Heart right ventricle (tissue), 16 donors: ENCODE results near the gene SMC1A. TPM values are rescaled to one million over a fixed set of nuclear protein-coding genes. Genes with fewer than 3 reads are reported as not detected.

Experiments used
- ATAC-seq, 8 donors: fragments of 200-7000 bp; cut with Tn5 transposase; one replicate each; pipeline ENCODE4 v1.9.1; 2020; ENCODE audit warnings: mild to moderate bottlenecking in 8 of 8, moderate library complexity in 8 of 8, moderate number of reproducible peaks in 1 of 8
- DNase-seq, 2 donors: peaks; one replicate each; pipeline ENCODE4 v3.0.0-alpha.2; 2020
- H3K27ac ChIP-seq, 10 donors: fragments of 200-600 bp; sonication (generic) in 2 of 10; one replicate each; pipeline versions ENCODE4 v1.5.0 to v1.8.0; 2020 to 2022; ENCODE audit warnings: mild to moderate bottlenecking in 3 of 10
- H3K27me3 ChIP-seq, 7 donors: fragments of 200-600 bp; one replicate each; pipeline ENCODE4 v1.8.0; 2021 to 2022; ENCODE audit warnings: mild to moderate bottlenecking in 2 of 7
- H3K36me3 ChIP-seq, 9 donors: fragments of 200-600 bp; sonication (generic) in 1 of 9; one replicate each; pipeline versions ENCODE4 v1.5.0 to v1.8.0; 2020 to 2022; ENCODE audit warnings: mild to moderate bottlenecking in 2 of 9
- H3K4me1 ChIP-seq, 9 donors: fragments of 200-600 bp; sonication (generic) in 1 of 9; one replicate each; pipeline versions ENCODE4 v1.5.0 to v1.8.0; 2020 to 2022; ENCODE audit warnings: mild to moderate bottlenecking in 4 of 9
- H3K4me3 ChIP-seq, 10 donors: fragments of 200-600 bp; sonication (generic) in 2 of 10; one replicate each; pipeline versions ENCODE4 v1.5.0 to v1.8.0; 2020 to 2022; ENCODE audit warnings: mild to moderate bottlenecking in 7 of 10, moderate library complexity in 2 of 10
- H3K9me3 ChIP-seq, 11 donors: fragments of 200-600 bp in 10 of 11; sonication (generic) in 2 of 11; one replicate each; pipeline versions ENCODE4 v1.5.0 to v1.8.0; 2013 to 2022; ENCODE audit warnings: mild to moderate bottlenecking in 2 of 11, control low read depth in 1 of 11, moderate library complexity in 1 of 11
- CTCF ChIP-seq, 9 donors: fragments of 200-600 bp; sonication (generic) in 2 of 9; IDR thresholded peaks; one replicate each; pipeline versions ENCODE4 v1.5.0 to v1.8.0; 2021 to 2022; ENCODE audit warnings: antibody characterized with exemption in 9 of 9, mild to moderate bottlenecking in 5 of 9, moderate library complexity in 1 of 9
- WGBS, 2 donors: extraction: QIAGEN DNeasy Blood & Tissue Kit; methylation state at CpG; one replicate each; pipeline ENCODE4 v1.1.7; 2013; ENCODE audit warnings: inconsistent platforms in 1 of 2; 5-methylcytosine and 5-hydroxymethylcytosine counted together
- intact Hi-C, 10 donors: fragments of 100-400 bp; cut with DNase I; formaldehyde crosslinking; loops; one replicate each; pipeline versions ENCODE4 v1.11.1 to v1.14.2; 2022
- polyA plus RNA-seq, 2 donors: library from polyadenylated mRNA; stranded (reverse); fragments of 200-250 nt; gene quantifications; one replicate each; pipeline ENCODE4 v1.2.3, GENCODE V29; 2013
- total RNA-seq, 10 donors: library from RNA; stranded (reverse); fragmentation: NEBNext Ultra II Directional in 3 of 10; extraction: Animal tissue kit (Norgen Biotek cat#: 25700) in 3 of 10; gene quantifications; one replicate each; pipeline versions ENCODE4 v1.2.1 to v1.2.4, GENCODE V29; 2021 to 2023
- donor health status: Arrhythmogenic right ventricular cardiomyopathy.
- donor health status: ischemic (EF 13 %, LVEDD 7.1; RV severe dilation, severe dysfunction).
- donor health status: healthy with polysubstance abuse.
- donor health status: DM: no; HTN: yes; CAD: no.
- donor health status: DM: no; HTN: no; CAD: no.
- donor health status: ischemic (EF 25% LVEDD 6.9; RV normal size, moderate dysfunction).
- donor health status: ischemic (EF 25% LVEDD 5.7; RV mildly dilated, moderate dysfunction).
- donor health status: healthy.
- donor health status: DM: yes; HTN: yes; CAD: no.
- donor health status: Ischemic cardiomyopathy.
- donor health status: ischemic (EF 35%, LVEDD 5.7; RV mildly dilated, moderate dysfunction).
- donor health status: nonischemic (EF 11% LVEDD 7.7; RV severe dilation, severe dysfunction).
- donor health status: DM: yes; HTN: yes; CAD: no.
- donor health status: PGD.
- donor health status: ischemic (EF 29% LVEDD 5.4; RV normal size, mild dysfunction).
- donor health status: nonischemic (EF 23%, LVEDD 6.1; RV moderate dilation, normal function).

Gene SMC1A
- total and polyA plus RNA-seq, 12 donors = 9.5 to 55.1 (median 34.9) TPM

DNA sequence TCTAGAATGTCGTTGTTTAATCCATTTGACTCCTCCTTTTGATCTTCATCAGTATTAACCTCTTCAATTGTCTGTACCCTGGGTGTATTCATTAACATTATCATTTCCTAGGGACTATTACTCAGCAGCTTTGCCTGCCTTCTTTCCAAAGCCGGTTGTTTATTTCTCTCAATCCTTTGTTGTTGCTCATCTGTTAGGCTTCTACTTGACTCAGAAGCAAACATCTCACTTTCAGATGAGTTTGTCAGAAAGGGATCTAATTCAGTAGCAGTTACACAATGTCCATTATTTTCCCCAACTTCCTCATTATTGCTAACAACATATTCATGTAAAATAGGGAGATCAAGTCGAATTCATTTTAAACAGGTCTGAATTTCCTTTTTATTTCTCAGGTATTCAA is 33.8 kb upstream of the SMC1A start:
- no peak overlapping the region for H3K27ac ChIP-seq
- peaks cover 0 to 78% (median 0%) of the 10 kb centered on the region in 7 donors for H3K27me3 ChIP-seq
- H3K4me1 ChIP-seq = no peaks in the 10 kb centered on the region
- no peak for TF ChIP-seq CTCF (IDR thresholded peaks at IDR 0.05)
- ATAC-seq (no peak), DNase-seq (no peak)
- no peaks in the 10 kb centered on the region for H3K36me3 ChIP-seq
- no peak overlapping the region for H3K4me3 ChIP-seq
- WGBS, 2 donors = 55 to 72% methylated on average over 3 of the region's 3 CpGs
- intact Hi-C loops = no loop called here
- H3K9me3 ChIP-seq = no peaks in the 10 kb centered on the region

- H3K27me3 ChIP-seq = peaks cover 0 to 68% (median 0%) of the 10 kb centered on the region in 7 donors
- no peaks in the 10 kb centered on the region for H3K4me1 ChIP-seq
- H3K4me3 ChIP-seq = no peak overlapping the region
- DNase-seq (no peak), ATAC-seq (no peak)
- no peaks in the 10 kb centered on the region for H3K9me3 ChIP-seq
- no peaks in the 10 kb centered on the region for H3K36me3 ChIP-seq
- no peak for TF ChIP-seq CTCF (IDR thresholded peaks at IDR 0.05)
- no peak overlapping the region for H3K27ac ChIP-seq
- intact Hi-C loops = no loop called here
These were observed 30.4 kb upstream of the SMC1A start for GRCh38 chrX:53452812-53453211.

- Histone ChIP-seq H3K36me3 (no peaks in the 10 kb centered on the region), H3K27ac (no peak overlapping the region), H3K4me1 (no peaks in the 10 kb centered on the region), H3K4me3 (no peak overlapping the region), H3K9me3 (no peaks in the 10 kb centered on the region), H3K27me3 (peaks cover 0 to 42% (median 0%) of the 10 kb centered on the region in 7 donors)
- intact Hi-C loops = loop anchor here in 1 of 10 donors (10.0 kb wide), 1 partner anchor 135 kb away; no protein-coding TSS in a partner anchor
- TF ChIP-seq CTCF (IDR thresholded peaks at IDR 0.05) = no peak
- ATAC-seq = no peak
- DNase-seq = no peak
- WGBS, 2 donors = 80 to 85% methylated on average over 3 of the region's 3 CpGs
These were observed 27.2 kb upstream of the SMC1A start for GRCh38 chrX:53449632-53450031.

DNA sequence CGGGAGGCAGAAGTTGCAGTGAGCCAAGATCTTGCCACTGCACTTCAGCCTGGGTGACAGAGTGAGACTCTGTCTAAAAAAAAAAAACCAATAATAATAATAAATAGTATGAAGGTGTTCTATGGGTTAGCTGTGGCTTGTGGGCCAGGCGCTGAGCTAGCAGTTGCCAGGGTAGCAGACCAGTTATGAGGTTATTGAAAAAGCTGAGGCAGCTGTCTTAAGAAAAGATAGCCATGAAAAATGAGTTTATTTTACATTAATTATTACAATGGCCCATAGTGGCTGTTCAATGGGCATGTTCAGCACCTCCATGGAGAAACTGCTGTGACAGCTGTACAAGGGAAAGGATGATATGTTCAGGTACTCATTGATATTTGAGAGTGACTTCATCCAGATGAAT is 25.0 kb upstream of the SMC1A start:
- no peak for ATAC-seq

More for the DNA sequence above, 25.0 kb upstream of the SMC1A start:
- peaks cover 0 to under 1% (median 0%) of the 10 kb centered on the region in 9 donors for H3K4me1 ChIP-seq
- no peaks in the 10 kb centered on the region for H3K9me3 ChIP-seq
- intact Hi-C loops = loop anchor here in 1 of 10 donors (10.0 kb wide), 1 partner anchor 133 kb away; no protein-coding TSS in a partner anchor
- H3K27ac ChIP-seq = no peak overlapping the region
- WGBS, 2 donors = 97 to 100% methylated on average over 2 of the region's 2 CpGs
- TF ChIP-seq CTCF (IDR thresholded peaks at IDR 0.05) = no peak
- H3K4me3 ChIP-seq = no peak overlapping the region
- no peak for DNase-seq
- H3K36me3 ChIP-seq = no peaks in the 10 kb centered on the region
- H3K27me3 ChIP-seq = peaks cover 0 to 41% (median 0%) of the 10 kb centered on the region in 7 donors
